CD14-positive monocyte (primary cell): ENCODE results near the gene EOGT. TPM values are rescaled to one million over a fixed set of nuclear protein-coding genes. Genes with fewer than 3 reads are reported as not detected.

ENCODE experiments used
- DNase-seq, 3 donors: peaks; one replicate each; pipeline ENCODE4 v3.0.0-alpha.2; 2011 to 2022
- H2AFZ ChIP-seq: 2 replicates; pipeline ENCODE4 v1.6.0; 2012; ENCODE audit warnings: mild to moderate bottlenecking, low read depth, low read length, inconsistent platforms; ENCODE audit not compliant: insufficient read depth, poor library complexity, severe bottlenecking
- H3K27ac ChIP-seq, 2 donors: 1 replicate in 1 of 2; 2 replicates in 1 of 2; pipeline ENCODE4 v1.5.1; 2012 to 2013; ENCODE audit warnings: low read length in 2 of 2, control low read depth in 1 of 2, inconsistent platforms in 1 of 2, low read depth in 1 of 2, mild to moderate bottlenecking in 1 of 2
- H3K27me3 ChIP-seq, 2 donors: one replicate each; pipeline versions ENCODE4 v1.6.0 to v1.6.1; 2011 to 2013; ENCODE audit warnings: low read length in 2 of 2; ENCODE audit not compliant: control insufficient read depth in 2 of 2, insufficient read depth in 2 of 2
- H3K36me3 ChIP-seq, 2 donors: replicated peaks in 1 of 2; 1 replicate in 1 of 2; 2 replicates in 1 of 2; pipeline versions ENCODE4 v1.5.1 to v1.6.1; 2012 to 2013; ENCODE audit warnings: low read length in 2 of 2, control low read depth in 1 of 2, inconsistent platforms in 1 of 2, mild to moderate bottlenecking in 1 of 2; ENCODE audit not compliant: insufficient read depth in 2 of 2, control insufficient read depth in 1 of 2
- H3K4me1 ChIP-seq, 2 donors: 1 replicate in 1 of 2; 2 replicates in 1 of 2; pipeline versions ENCODE4 v1.5.1 to v1.6.1; 2012 to 2013; ENCODE audit warnings: low read length in 2 of 2, control low read depth in 1 of 2, inconsistent platforms in 1 of 2, mild to moderate bottlenecking in 1 of 2, moderate library complexity in 1 of 2; ENCODE audit not compliant: insufficient read depth in 2 of 2, control insufficient read depth in 1 of 2
- H3K4me2 ChIP-seq: replicated peaks from 2 replicates; pipeline ENCODE3; 2012; ENCODE audit warnings: low read length, moderate library complexity, mild to moderate bottlenecking; ENCODE audit not compliant: poor library complexity, severe bottlenecking; ENCODE audit errors: extremely low read depth
- H3K4me3 ChIP-seq, 3 experiments: fragments of 200-600 bp in 1 of 3; sonication (generic) in 1 of 3; replicated peaks in 1 of 3; 1 replicate in 2 of 3; 2 replicates in 1 of 3; pipeline ENCODE4 v1.5.1; 2011 to 2013; ENCODE audit warnings: low read length in 3 of 3, mild to moderate bottlenecking in 3 of 3, control low read depth in 2 of 3, low read depth in 2 of 3, inconsistent platforms in 1 of 3, moderate library complexity in 1 of 3
- H3K79me2 ChIP-seq: 2 replicates; pipeline ENCODE4 v1.6.0; 2012; ENCODE audit warnings: mild to moderate bottlenecking, control low read depth, inconsistent platforms, low read length, moderate library complexity; ENCODE audit not compliant: insufficient read depth
- H3K9ac ChIP-seq: 2 replicates; pipeline ENCODE4 v1.6.0; 2017; ENCODE audit warnings: low read length, mild to moderate bottlenecking; ENCODE audit not compliant: insufficient read depth, poor library complexity, severe bottlenecking
- H3K9me3 ChIP-seq, 2 donors: replicated peaks in 1 of 2; 1 replicate in 1 of 2; 2 replicates in 1 of 2; pipeline versions ENCODE4 v1.5.1 to v1.6.1; 2012 to 2013; ENCODE audit warnings: low read length in 2 of 2, control low read depth in 1 of 2; ENCODE audit not compliant: control insufficient read depth in 1 of 2, insufficient read depth in 1 of 2
- H4K20me1 ChIP-seq: 2 replicates; pipeline ENCODE4 v1.6.0; 2012; ENCODE audit warnings: mild to moderate bottlenecking, low read length, control low read depth, moderate library complexity; ENCODE audit not compliant: insufficient read depth
- H3K27ac Mint-ChIP-seq, 7 donors: one replicate each; pipeline ENCODE4 v1.8.0; 2020; ENCODE audit warnings: mild to moderate bottlenecking in 7 of 7, mixed read lengths in 7 of 7, moderate library complexity in 6 of 7, inconsistent platforms in 2 of 7
- H3K27me3 Mint-ChIP-seq, 3 donors: one replicate each; pipeline ENCODE4 v1.8.0; 2021 to 2022; ENCODE audit warnings: low read depth in 3 of 3, mild to moderate bottlenecking in 3 of 3, mixed read lengths in 3 of 3, moderate library complexity in 3 of 3, inconsistent platforms in 1 of 3
- H3K36me3 Mint-ChIP-seq, 2 donors: one replicate each; pipeline ENCODE4 v1.8.0; 2020; ENCODE audit warnings: mixed read lengths in 2 of 2, inconsistent platforms in 1 of 2, mild to moderate bottlenecking in 1 of 2
- H3K4me1 Mint-ChIP-seq: one replicate; pipeline ENCODE4 v1.8.0; 2020; ENCODE audit warnings: mild to moderate bottlenecking, mixed read lengths
- H3K4me3 Mint-ChIP-seq, 2 donors: one replicate each; pipeline ENCODE4 v1.8.0; 2020; ENCODE audit warnings: mild to moderate bottlenecking in 2 of 2, mixed read lengths in 2 of 2, moderate library complexity in 1 of 2
- H3K9me3 Mint-ChIP-seq, 7 donors: one replicate each; pipeline ENCODE4 v1.8.0; 2020 to 2022; ENCODE audit warnings: mixed read lengths in 7 of 7, mild to moderate bottlenecking in 6 of 7, moderate library complexity in 6 of 7, inconsistent platforms in 2 of 7
- CTCF ChIP-seq: fragments of 200-600 bp; IDR thresholded peaks from one replicate; pipeline ENCODE4 v1.8.0; 2022; ENCODE audit warnings: antibody characterized with exemption, mild to moderate bottlenecking
- WGBS: methylation state at CpG from one replicate; pipeline ENCODE4 v1.1.5; 2013; ENCODE audit warnings: missing lambda C conversion rate; ENCODE audit not compliant: insufficient coverage; 5-methylcytosine and 5-hydroxymethylcytosine counted together
- intact Hi-C, 2 donors: fragments of 100-400 bp; cut with micrococcal nuclease; formaldehyde crosslinking; loops; one replicate each; pipeline versions ENCODE4 v1.15.0 to v1.15.1; 2023
- polyA plus RNA-seq, 3 donors: library from polyadenylated mRNA; depleted of rRNA in 1 of 3; unstranded in 2 of 3; stranded (reverse) in 1 of 3; fragments of 300-500 nt in 2 of 3; fragments of >200 nt in 1 of 3; fragmentation: Illumina TruSeq in 2 of 3; gene quantifications; 1 replicate in 2 of 3; 2 replicates in 1 of 3; pipeline ENCODE4 v1.2.3, GENCODE V29; 2012 to 2021

EOGT gene
- polyA plus RNA-seq, 3 donors: 3.7 to 8.1 (median 5.0) TPM

GRCh38 chr3:69048990-69049389 lies 35.5 kb upstream of the EOGT start:
- H3K27ac Mint-ChIP-seq: peak overlapping the region in 5 of 7 donors; percentile 22 to 64 (median 43)
- Histone ChIP-seq H3K4me3 (no peak overlapping the region), H2AFZ (no peak overlapping the region), H3K4me2 (no peak overlapping the region), H3K4me1 (peaks cover 15 to 31% of the 10 kb centered on the region in 2 donors), H3K27ac (peak overlapping the region in 1 of 2 donors; percentile 19), H3K27me3 (no peaks in the 10 kb centered on the region), H3K9ac (no peak overlapping the region), H3K79me2 (peaks cover 70% of the 10 kb centered on the region), H4K20me1 (peaks cover 41% of the 10 kb centered on the region), H3K9me3 (no peaks in the 10 kb centered on the region), H3K36me3 (peaks cover 46 to 61% of the 10 kb centered on the region in 2 donors)
- H3K4me1 Mint-ChIP-seq: peaks cover 26% of the 10 kb centered on the region
- peaks cover 0 to 2% (median 0%) of the 10 kb centered on the region in 7 donors for H3K9me3 Mint-ChIP-seq
- H3K4me3 Mint-ChIP-seq: no peak overlapping the region
- peaks cover 27 to 38% of the 10 kb centered on the region in 2 donors for H3K36me3 Mint-ChIP-seq
- peaks cover 0 to 2% (median 0%) of the 10 kb centered on the region in 3 donors for H3K27me3 Mint-ChIP-seq
- no peak for DNase-seq
- no CpG with 5 or more reads among the region's 2 CpGs for WGBS
- intact Hi-C loops: no loop called here
- TF ChIP-seq CTCF: no peak

GRCh38 chr3:69044608-69045007 lies 31.1 kb upstream of the EOGT start:
- intact Hi-C loops: no loop called here
- H2AFZ ChIP-seq: no peak overlapping the region
- H3K36me3 ChIP-seq: peaks cover 84 to 91% of the 10 kb centered on the region in 2 donors
- H3K27me3 ChIP-seq: no peaks in the 10 kb centered on the region
- no peak overlapping the region for H3K9ac ChIP-seq
- no peak for DNase-seq
- H3K27me3 Mint-ChIP-seq: no peaks in the 10 kb centered on the region
- H3K4me1 ChIP-seq: peaks cover 0 to 8% of the 10 kb centered on the region in 2 donors
- H4K20me1 ChIP-seq: peaks cover 36% of the 10 kb centered on the region
- H3K27ac Mint-ChIP-seq: no peak overlapping the region
- H3K36me3 Mint-ChIP-seq: peaks cover 53 to 68% of the 10 kb centered on the region in 2 donors
- 100% methylated on average over 1 of the region's 2 CpGs for WGBS
- no peak overlapping the region for H3K4me2 ChIP-seq
- peaks cover 49% of the 10 kb centered on the region for H3K79me2 ChIP-seq
- H3K4me1 Mint-ChIP-seq: peaks cover 10% of the 10 kb centered on the region
- no peak overlapping the region for H3K27ac ChIP-seq
- H3K4me3 ChIP-seq: no peak overlapping the region
- H3K9me3 ChIP-seq: no peaks in the 10 kb centered on the region
- no peaks in the 10 kb centered on the region for H3K9me3 Mint-ChIP-seq
- no peak overlapping the region for H3K4me3 Mint-ChIP-seq
- TF ChIP-seq CTCF: no peak
